Ovary (tissue), 9 donors: ENCODE data around the gene PRKG1. TPM values are rescaled to one million over a fixed set of nuclear protein-coding genes. Genes with fewer than 3 reads are reported as not detected.

Experiments used
- DNase-seq, 5 donors: peaks; one replicate each; pipeline ENCODE4 v3.0.0-alpha.2; 2019 to 2020
- H3K27ac ChIP-seq, 2 donors: fragments of 200-600 bp; one replicate each; pipeline versions ENCODE4 v1.5.1 to v1.8.0; 2019 to 2022
- H3K27me3 ChIP-seq: fragments of 200-600 bp; one replicate; pipeline ENCODE4 v1.8.0; 2022
- H3K36me3 ChIP-seq: fragments of 200-600 bp; sonication (generic); one replicate; pipeline ENCODE4 v1.5.1; 2019
- H3K4me1 ChIP-seq: one replicate; pipeline ENCODE4 v1.8.1; 2013; ENCODE audit warnings: mild to moderate bottlenecking, moderate library complexity; ENCODE audit not compliant: insufficient read depth
- H3K4me3 ChIP-seq: fragments of 200-600 bp; sonication (generic); one replicate; pipeline ENCODE4 v1.5.1; 2017
- H3K9me3 ChIP-seq, 2 donors: fragments of 200-600 bp in 1 of 2; sonication (generic) in 1 of 2; one replicate each; pipeline versions ENCODE4 v1.5.1 to v1.8.1; 2013 to 2019; ENCODE audit warnings: mild to moderate bottlenecking in 1 of 2, moderate library complexity in 1 of 2
- EP300 ChIP-seq: sonication (generic); formaldehyde crosslinking; IDR thresholded peaks from one replicate; pipeline ENCODE4 v1.6.1; 2017; ENCODE audit warnings: antibody characterized with exemption
- POLR2A ChIP-seq: fragments of 450-650 bp; IDR thresholded peaks from one replicate; pipeline ENCODE4 v1.6.1; 2017; ENCODE audit warnings: antibody characterized with exemption, mild to moderate bottlenecking, moderate library complexity
- WGBS, 3 donors: extraction: QIAGEN DNeasy Blood & Tissue Kit in 1 of 3; methylation state at CpG; one replicate each; pipeline versions ENCODE4 v1.1.5 to v1.1.7; 2013 to 2017; 5-methylcytosine and 5-hydroxymethylcytosine counted together
- intact Hi-C, 4 donors: fragments of 100-400 bp; cut with DNase I; formaldehyde crosslinking; loops; one replicate each; pipeline versions ENCODE4 v1.11.0 to v1.15.1; 2022 to 2023
- polyA plus RNA-seq, 2 donors: library from polyadenylated mRNA; stranded (reverse); fragments of 200-250 nt in 1 of 2; fragments of 350-450 nt in 1 of 2; fragmentation: Illumina TruSeq in 1 of 2; extraction: RNeasy Lipid Tissue Mini Kit (QIAGEN cat#74804) in 1 of 2; gene quantifications; one replicate each; pipeline ENCODE4 v1.2.3, GENCODE V29; 2013 to 2014
- total RNA-seq, 7 donors: library from RNA; depleted of rRNA in 2 of 7; stranded (reverse); fragments of >200 nt in 2 of 7; fragmentation: NEBNext Ultra II Directional in 3 of 7; extraction: Animal tissue kit (Norgen Biotek cat#: 25700) in 3 of 7; gene quantifications; one replicate each; pipeline versions ENCODE4 v1.1.0 to v1.2.4, GENCODE V29; 2016 to 2023
- TF ChIP-seq, protein P1 (sequence below), 3 donors: fragments of 450-650 bp in 2 of 3; fragments of 200-600 bp in 1 of 3; IDR thresholded peaks; one replicate each; pipeline versions ENCODE4 v1.5.1 to v1.8.0; 2016 to 2022; ENCODE audit warnings: antibody characterized with exemption in 3 of 3, mild to moderate bottlenecking in 1 of 3
- donor health status: DM: no; HTN: no; CAD: no; lungs with moderate emphysema.
- donor health status: DM: no; HTN: no; CAD: no.
- donor health status: Bipolar disorder and iron deficiency.
- donor health status: DM: yes; HTN: yes; CAD: no.
- donor health status: DM: no; HTN: no; CAD: no.
- donor health status: DM: yes; HTN: yes; CAD: no.

PRKG1 gene
- total and polyA plus RNA-seq, 9 donors = 2.8 to 21.1 (median 15.7) TPM

DNA sequence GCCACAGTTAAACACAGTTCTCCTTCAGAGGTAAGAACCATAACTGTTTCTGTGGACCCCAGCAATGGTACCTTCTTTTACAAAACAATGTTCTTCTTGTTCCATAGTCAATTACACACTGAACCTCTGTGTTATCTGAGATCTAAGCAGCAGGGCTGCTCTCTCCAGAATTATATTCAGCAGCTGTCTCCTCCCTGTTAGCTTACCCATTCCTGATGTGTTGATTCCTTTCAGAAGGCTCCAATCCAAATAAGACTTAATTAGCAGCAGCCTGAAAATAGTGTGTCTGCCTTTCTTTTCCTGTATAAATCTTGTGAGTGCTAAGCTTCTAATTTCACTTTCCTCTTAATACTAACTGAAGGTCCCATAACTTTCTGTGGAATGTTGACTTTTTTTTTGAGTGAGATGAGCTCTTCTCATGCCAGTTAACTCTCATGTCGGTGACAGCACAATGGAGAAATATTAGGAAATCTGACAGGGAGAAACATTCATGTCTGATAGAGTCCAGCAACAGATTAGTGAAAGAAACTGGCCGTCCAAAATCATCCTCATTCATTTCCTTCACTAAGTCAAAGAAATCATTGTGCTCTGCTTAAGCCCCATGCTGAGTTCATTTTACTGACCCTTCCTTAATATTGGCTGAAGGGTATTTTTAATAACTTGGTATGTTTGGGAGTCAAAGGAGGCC lies 226.5 kb downstream of the PRKG1 start:
- 1 to 14% (median 3%) methylated on average over 2 of the region's 2 CpGs for WGBS, 3 donors
- Histone ChIP-seq H3K36me3 (no peaks in the 10 kb centered on the region), H3K4me1 (peaks cover 2% of the 10 kb centered on the region), H3K27ac (no peak overlapping the region), H3K27me3 (no peaks in the 10 kb centered on the region), H3K4me3 (no peak overlapping the region), H3K9me3 (no peaks in the 10 kb centered on the region)
- intact Hi-C loops = no loop called here
- DNase-seq = no peak
- no peak for TF ChIP-seq EP300
- no peak for TF ChIP-seq POLR2A

DNA sequence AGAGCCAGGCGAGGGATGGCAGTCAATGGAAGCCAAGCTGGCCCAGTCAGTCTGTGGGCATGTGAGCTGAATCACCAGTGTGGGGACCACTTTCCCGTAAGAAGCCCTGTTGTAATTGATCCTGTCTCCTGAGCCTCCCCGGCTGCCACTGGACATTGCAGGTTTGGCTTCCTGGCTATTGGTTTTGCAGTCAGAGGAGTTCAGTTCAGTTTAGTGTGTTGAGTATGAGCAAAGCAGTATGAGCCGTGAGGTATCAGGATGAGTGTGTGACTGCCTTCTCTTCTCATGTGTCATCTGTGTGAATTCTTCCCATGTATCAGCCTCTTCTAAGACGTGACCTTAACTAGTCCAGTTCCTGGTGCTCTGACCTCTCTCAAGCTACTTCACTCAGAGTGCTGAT lies 227.4 kb downstream of the PRKG1 start:
- H3K27me3 ChIP-seq = no peaks in the 10 kb centered on the region
- intact Hi-C loops = no loop called here
- H3K4me3 ChIP-seq = no peak overlapping the region
- TF ChIP-seq, protein P1, sequence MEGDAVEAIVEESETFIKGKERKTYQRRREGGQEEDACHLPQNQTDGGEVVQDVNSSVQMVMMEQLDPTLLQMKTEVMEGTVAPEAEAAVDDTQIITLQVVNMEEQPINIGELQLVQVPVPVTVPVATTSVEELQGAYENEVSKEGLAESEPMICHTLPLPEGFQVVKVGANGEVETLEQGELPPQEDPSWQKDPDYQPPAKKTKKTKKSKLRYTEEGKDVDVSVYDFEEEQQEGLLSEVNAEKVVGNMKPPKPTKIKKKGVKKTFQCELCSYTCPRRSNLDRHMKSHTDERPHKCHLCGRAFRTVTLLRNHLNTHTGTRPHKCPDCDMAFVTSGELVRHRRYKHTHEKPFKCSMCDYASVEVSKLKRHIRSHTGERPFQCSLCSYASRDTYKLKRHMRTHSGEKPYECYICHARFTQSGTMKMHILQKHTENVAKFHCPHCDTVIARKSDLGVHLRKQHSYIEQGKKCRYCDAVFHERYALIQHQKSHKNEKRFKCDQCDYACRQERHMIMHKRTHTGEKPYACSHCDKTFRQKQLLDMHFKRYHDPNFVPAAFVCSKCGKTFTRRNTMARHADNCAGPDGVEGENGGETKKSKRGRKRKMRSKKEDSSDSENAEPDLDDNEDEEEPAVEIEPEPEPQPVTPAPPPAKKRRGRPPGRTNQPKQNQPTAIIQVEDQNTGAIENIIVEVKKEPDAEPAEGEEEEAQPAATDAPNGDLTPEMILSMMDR (IDR thresholded peaks at IDR 0.05) = no peak
- TF ChIP-seq EP300 (no peak), POLR2A (no peak)
- DNase-seq = no peak
- whole genome bisulfite sequencing, 3 donors = 59 to 78% (median 60%) methylated on average over 5 of the region's 5 CpGs
- H3K27ac ChIP-seq = peak overlapping the region in 1 of 2 donors; percentile 7
- H3K9me3 ChIP-seq = no peaks in the 10 kb centered on the region
- peaks cover 2% of the 10 kb centered on the region for H3K4me1 ChIP-seq
- no peaks in the 10 kb centered on the region for H3K36me3 ChIP-seq

GRCh38 chr10:51302316-51302715 lies 228.0 kb downstream of the PRKG1 start:
- H3K4me1 ChIP-seq = peaks cover 2% of the 10 kb centered on the region
- no peak overlapping the region for H3K4me3 ChIP-seq
- intact Hi-C loops = no loop called here
- H3K27ac ChIP-seq = no peak overlapping the region
- H3K9me3 ChIP-seq = no peaks in the 10 kb centered on the region
- WGBS, 3 donors = 2 to 9% (median 6%) methylated on average over 1 of the region's 1 CpG
- no peaks in the 10 kb centered on the region for H3K27me3 ChIP-seq
- H3K36me3 ChIP-seq = no peaks in the 10 kb centered on the region
- DNase-seq = no peak
- TF ChIP-seq POLR2A (no peak), EP300 (no peak)
- TF ChIP-seq, protein P1 (IDR thresholded peaks at IDR 0.05) = no peak

DNA sequence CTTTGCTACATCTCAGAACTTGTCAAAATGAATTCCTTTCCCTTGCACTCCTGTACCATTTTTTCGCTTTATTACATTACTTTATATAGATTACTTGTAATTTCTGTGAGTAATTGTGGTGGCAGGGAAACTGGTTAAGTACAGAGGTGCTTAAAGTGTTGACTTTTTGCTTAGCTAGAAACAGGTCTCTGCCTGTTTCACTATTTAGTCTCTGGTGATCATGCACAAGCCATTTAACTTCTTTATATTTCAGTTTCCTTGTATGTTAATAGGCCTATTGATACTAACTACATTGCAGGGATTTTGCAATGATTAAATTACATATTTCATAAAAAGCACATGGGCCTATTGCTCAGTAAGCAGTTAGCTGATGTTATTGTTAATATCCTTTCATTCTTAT lies 233.8 kb downstream of the PRKG1 start:
- H3K36me3 ChIP-seq = no peaks in the 10 kb centered on the region
- no peaks in the 10 kb centered on the region for H3K27me3 ChIP-seq
- intact Hi-C loops = no loop called here
- H3K4me3 ChIP-seq = no peak overlapping the region
- TF ChIP-seq, protein P1 (IDR thresholded peaks at IDR 0.05) = no peak
- no peak for TF ChIP-seq EP300
- no peak for TF ChIP-seq POLR2A
- 94 to 98% (median 96%) methylated on average over 1 of the region's 1 CpG for WGBS, 3 donors
- DNase-seq = no peak
- no peak overlapping the region for H3K27ac ChIP-seq
- no peaks in the 10 kb centered on the region for H3K4me1 ChIP-seq
- no peaks in the 10 kb centered on the region for H3K9me3 ChIP-seq

- no peak overlapping the region for H3K27ac ChIP-seq
These were observed 236.9 kb downstream of the PRKG1 start for GRCh38 chr10:51311228-51311627.

More at GRCh38 chr10:51311228-51311627, 236.9 kb downstream of the PRKG1 start:
- H3K27me3 ChIP-seq = no peaks in the 10 kb centered on the region
- H3K4me1 ChIP-seq = no peaks in the 10 kb centered on the region
- no peaks in the 10 kb centered on the region for H3K36me3 ChIP-seq
- no peaks in the 10 kb centered on the region for H3K9me3 ChIP-seq
- TF ChIP-seq, protein P1 (IDR thresholded peaks at IDR 0.05) = no peak
- TF ChIP-seq POLR2A = no peak
- no peak for TF ChIP-seq EP300
- intact Hi-C loops = no loop called here
- H3K4me3 ChIP-seq = no peak overlapping the region
- DNase-seq = no peak
- WGBS, 3 donors = 89 to 95% (median 92%) methylated on average over 2 of the region's 2 CpGs
